Neural crest cell (in vitro differentiated cells): Measurements from ENCODE around the gene TMEM120B. TPM values are rescaled to one million over a fixed set of nuclear protein-coding genes. Genes with fewer than 3 reads are reported as not detected.

Experiments
- DNase-seq: peaks from one replicate; pipeline ENCODE4 v3.0.0; 2021; ENCODE audit warnings: low read depth, mixed read lengths, low spot score
- H3K27ac Mint-ChIP-seq: one replicate; pipeline ENCODE4 v1.8.0; 2021; ENCODE audit warnings: mild to moderate bottlenecking, mixed read lengths; ENCODE audit not compliant: unreplicated experiment
- H3K27me3 Mint-ChIP-seq: 2 replicates; pipeline ENCODE4 v1.8.0; 2021; ENCODE audit warnings: low read depth, mild to moderate bottlenecking, mixed read lengths
- H3K36me3 Mint-ChIP-seq: 2 replicates; pipeline ENCODE4 v1.8.0; 2021; ENCODE audit warnings: low read depth, mild to moderate bottlenecking, mixed read lengths
- H3K4me1 Mint-ChIP-seq: 2 replicates; pipeline ENCODE4 v1.8.0; 2021; ENCODE audit warnings: mixed read lengths
- H3K4me3 Mint-ChIP-seq: one replicate; pipeline ENCODE4 v1.8.0; 2021; ENCODE audit warnings: mild to moderate bottlenecking, mixed read lengths
- H3K9me3 Mint-ChIP-seq: 2 replicates; pipeline ENCODE4 v1.8.0; 2021; ENCODE audit warnings: mixed read lengths
- CTCF ChIP-seq: fragments of 200-600 bp; sonication (generic); conservative IDR thresholded peaks from 2 replicates; pipeline ENCODE4 v1.5.0; 2021; ENCODE audit warnings: antibody characterized with exemption, mild to moderate bottlenecking
- total RNA-seq: library from RNA; stranded (reverse); gene quantifications from 2 replicates; pipeline ENCODE4 v1.2.1, GENCODE V29; 2021

The TMEM120B gene
- total RNA-seq, 1 donor from 2014 or later = 14.1 TPM

GRCh38 chr12:121766290-121767039 is 53.9 kb downstream of the TMEM120B start:
- H3K27me3 Mint-ChIP-seq = no peaks in the 10 kb centered on the region
- H3K4me3 Mint-ChIP-seq = no peak overlapping the region
- H3K4me1 Mint-ChIP-seq = peaks cover 14% of the 10 kb centered on the region
- H3K9me3 Mint-ChIP-seq = no peaks in the 10 kb centered on the region
- peak overlapping the region; percentile 43 for H3K27ac Mint-ChIP-seq
- H3K36me3 Mint-ChIP-seq = peaks cover 3% of the 10 kb centered on the region
- no peak for TF ChIP-seq CTCF
- no peak for DNase-seq

GRCh38 chr12:121767525-121768016 is 55.0 kb downstream of the TMEM120B start:
- Mint-ChIP-seq H3K4me1 (peaks cover 3% of the 10 kb centered on the region), H3K27me3 (no peaks in the 10 kb centered on the region), H3K36me3 (no peaks in the 10 kb centered on the region), H3K9me3 (no peaks in the 10 kb centered on the region), H3K27ac (peak overlapping the region; percentile 78), H3K4me3 (no peak overlapping the region)
- no peak for DNase-seq
- no peak for TF ChIP-seq CTCF

- TF ChIP-seq CTCF = no peak
- no peaks in the 10 kb centered on the region for H3K27me3 Mint-ChIP-seq
- no peaks in the 10 kb centered on the region for H3K36me3 Mint-ChIP-seq
- DNase-seq = no peak
- H3K4me1 Mint-ChIP-seq = peaks cover 3% of the 10 kb centered on the region
- H3K9me3 Mint-ChIP-seq = no peaks in the 10 kb centered on the region
- H3K4me3 Mint-ChIP-seq = no peak overlapping the region
- H3K27ac Mint-ChIP-seq = no peak overlapping the region
Measured at GRCh38 chr12:121769297-121769830, 56.8 kb downstream of the TMEM120B start.

- TF ChIP-seq CTCF = no peak
- no peak for DNase-seq
- H3K27ac Mint-ChIP-seq = no peak overlapping the region
- H3K27me3 Mint-ChIP-seq = no peaks in the 10 kb centered on the region
- H3K36me3 Mint-ChIP-seq = no peaks in the 10 kb centered on the region
- no peaks in the 10 kb centered on the region for H3K9me3 Mint-ChIP-seq
- H3K4me1 Mint-ChIP-seq = peaks cover 3% of the 10 kb centered on the region
- H3K4me3 Mint-ChIP-seq = no peak overlapping the region
Measured at GRCh38 chr12:121769831-121770301, 57.3 kb downstream of the TMEM120B start.

GRCh38 chr12:121770388-121770787 is 57.8 kb downstream of the TMEM120B start:
- Mint-ChIP-seq H3K4me1 (peaks cover 3% of the 10 kb centered on the region), H3K9me3 (no peaks in the 10 kb centered on the region), H3K4me3 (no peak overlapping the region), H3K27me3 (no peaks in the 10 kb centered on the region), H3K36me3 (no peaks in the 10 kb centered on the region), H3K27ac (no peak overlapping the region)
- no peak for TF ChIP-seq CTCF
- no peak for DNase-seq
